ENCODE data around the gene BARHL1. TPM values are rescaled to one million over a fixed set of nuclear protein-coding genes. Genes with fewer than 3 reads are reported as not detected.

BARHL1 gene
- total RNA-seq, 2 experiments from 2014 or later, result not detected

GRCh38 chr9:132537352-132537751 is 45.1 kb upstream of the BARHL1 start:
- intact Hi-C loops (cut with micrococcal nuclease; ENCODE audit: unreplicated experiment), result no loop called here
- BruUV-seq (replicated peaks), result no TSS peak
- H3K4me2 ChIP-seq (ENCODE audit: low read length), result no peak overlapping the region
- no peak overlapping the region for H2AFZ ChIP-seq (ENCODE audit: low read length)
- H3K36me3 ChIP-seq (ENCODE audit: insufficient read depth, low read length), result no peaks in the 10 kb centered on the region
- H3K4me3 ChIP-seq (ENCODE audit: low read depth, low read length, poor library complexity, severe bottlenecking), result no peak overlapping the region
- 0 out of 2 replicates have a peak, but pooled peaks cover 2% of the 10 kb centered on the region for H3K9me3 ChIP-seq (ENCODE audit: low read length)
- no peaks in the 10 kb centered on the region for H3K9me2 ChIP-seq (ENCODE audit: insufficient read depth, low read length)
- TF ChIP-seq EZH2phosphoT487 (IDR thresholded peaks at IDR 0.05; ENCODE audit: borderline replicate concordance, low read depth, low read length) (no peak), CTCF (conservative IDR thresholded peaks at IDR 0.05; ENCODE audit: low read length) (no peak)
- H3K27ac ChIP-seq (ENCODE audit: low read depth, low read length, poor library complexity, severe bottlenecking), result no peak overlapping the region
- H3K79me2 ChIP-seq (ENCODE audit: insufficient read depth, low read depth, low read length), result no peaks in the 10 kb centered on the region
- no peaks in the 10 kb centered on the region for H4K20me1 ChIP-seq (ENCODE audit: insufficient read depth, low read length)
- CTCF ChIA-PET (ENCODE audit: unreplicated experiment), result no interaction called here
- POLR2A ChIA-PET, result no interaction called here
- DNase-seq (ENCODE audit: low spot score), result no peak
- no peaks in the 10 kb centered on the region for H3K4me1 ChIP-seq (ENCODE audit: insufficient read depth, low read length, poor library complexity, severe bottlenecking)

GRCh38 chr9:132538071-132538470 is 44.3 kb upstream of the BARHL1 start:
- intact Hi-C loops (cut with micrococcal nuclease; ENCODE audit: unreplicated experiment), result no loop called here

More at GRCh38 chr9:132538071-132538470, 44.3 kb upstream of the BARHL1 start:
- BruUV-seq (replicated peaks), result no TSS peak
- Histone ChIP-seq H3K4me2 (ENCODE audit: low read length) (no peak overlapping the region), H2AFZ (ENCODE audit: low read length) (no peak overlapping the region), H3K36me3 (ENCODE audit: insufficient read depth, low read length) (no peaks in the 10 kb centered on the region), H3K27ac (ENCODE audit: low read depth, low read length, poor library complexity, severe bottlenecking) (no peak overlapping the region), H3K4me1 (ENCODE audit: insufficient read depth, low read length, poor library complexity, severe bottlenecking) (no peaks in the 10 kb centered on the region), H3K79me2 (ENCODE audit: insufficient read depth, low read depth, low read length) (no peaks in the 10 kb centered on the region), H3K9me3 (ENCODE audit: low read length) (0 out of 2 replicates have a peak, but pooled peaks cover 2% of the 10 kb centered on the region), H4K20me1 (ENCODE audit: insufficient read depth, low read length) (no peaks in the 10 kb centered on the region), H3K9me2 (ENCODE audit: insufficient read depth, low read length) (no peaks in the 10 kb centered on the region), H3K4me3 (ENCODE audit: low read depth, low read length, poor library complexity, severe bottlenecking) (no peak overlapping the region)
- TF ChIP-seq EZH2phosphoT487 (IDR thresholded peaks at IDR 0.05; ENCODE audit: borderline replicate concordance, low read depth, low read length), result no peak
- no peak for TF ChIP-seq CTCF (conservative IDR thresholded peaks at IDR 0.05; ENCODE audit: low read length)
- ChIA-PET CTCF (ENCODE audit: unreplicated experiment) (no interaction called here), POLR2A (no interaction called here)
- DNase-seq (ENCODE audit: low spot score), result no peak

All from OCI-LY7 (cell line).